MM.1S (cell line): ENCODE data around the gene SEL1L3.

ENCODE experiments used
- EZH2phosphoT487 ChIP-seq: fragments of 300-600 bp; sonication (generic); IDR thresholded peaks from 2 replicates; pipeline ENCODE4 v1.6.1; 2018; ENCODE audit warnings: antibody characterized with exemption, low read length
- TF ChIP-seq, protein P1 (sequence below): fragments of 300-600 bp; sonication (generic); IDR thresholded peaks from 2 replicates; pipeline ENCODE4 v1.5.1; 2016; ENCODE audit warnings: antibody characterized with exemption, low read length, mixed read lengths

DNA sequence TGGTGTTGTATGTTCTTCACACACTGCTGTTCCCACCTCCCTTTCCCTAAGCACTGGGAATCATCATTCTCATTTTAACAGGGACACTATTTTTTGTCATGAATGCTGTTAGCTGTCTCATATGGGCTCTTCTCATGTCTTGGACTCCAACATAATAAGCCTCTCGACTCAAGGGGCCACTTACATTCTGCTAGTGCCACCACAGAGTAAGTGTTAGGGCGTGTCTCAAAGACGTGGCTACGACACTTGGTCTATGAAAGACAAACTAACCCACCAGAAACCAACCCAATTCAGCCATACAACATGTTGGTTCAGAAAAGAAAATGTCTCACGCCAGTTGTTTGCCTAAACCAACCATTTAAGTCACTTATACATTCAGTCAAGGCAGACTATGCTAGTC lies 32.2 kb downstream of the SEL1L3 start:
- TF ChIP-seq, protein P1, sequence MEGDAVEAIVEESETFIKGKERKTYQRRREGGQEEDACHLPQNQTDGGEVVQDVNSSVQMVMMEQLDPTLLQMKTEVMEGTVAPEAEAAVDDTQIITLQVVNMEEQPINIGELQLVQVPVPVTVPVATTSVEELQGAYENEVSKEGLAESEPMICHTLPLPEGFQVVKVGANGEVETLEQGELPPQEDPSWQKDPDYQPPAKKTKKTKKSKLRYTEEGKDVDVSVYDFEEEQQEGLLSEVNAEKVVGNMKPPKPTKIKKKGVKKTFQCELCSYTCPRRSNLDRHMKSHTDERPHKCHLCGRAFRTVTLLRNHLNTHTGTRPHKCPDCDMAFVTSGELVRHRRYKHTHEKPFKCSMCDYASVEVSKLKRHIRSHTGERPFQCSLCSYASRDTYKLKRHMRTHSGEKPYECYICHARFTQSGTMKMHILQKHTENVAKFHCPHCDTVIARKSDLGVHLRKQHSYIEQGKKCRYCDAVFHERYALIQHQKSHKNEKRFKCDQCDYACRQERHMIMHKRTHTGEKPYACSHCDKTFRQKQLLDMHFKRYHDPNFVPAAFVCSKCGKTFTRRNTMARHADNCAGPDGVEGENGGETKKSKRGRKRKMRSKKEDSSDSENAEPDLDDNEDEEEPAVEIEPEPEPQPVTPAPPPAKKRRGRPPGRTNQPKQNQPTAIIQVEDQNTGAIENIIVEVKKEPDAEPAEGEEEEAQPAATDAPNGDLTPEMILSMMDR, result no peak
- no peak for TF ChIP-seq EZH2phosphoT487
